C4-2B (cell line): Measurements from ENCODE around the gene SCPEP1.

Experiments used
- H3K27ac ChIP-seq: fragments of 450-650 bp; 2 replicates; pipeline ENCODE4 v1.5.1; 2017
- ZFX ChIP-seq: fragments of 450-650 bp; IDR thresholded peaks from 2 replicates; pipeline ENCODE4 v1.6.1; 2017
- TF ChIP-seq, protein P1 (sequence below): fragments of 450-650 bp; conservative IDR thresholded peaks from 2 replicates; pipeline ENCODE4 v1.5.1; 2017; ENCODE audit warnings: mild to moderate bottlenecking

Gene SCPEP1

DNA sequence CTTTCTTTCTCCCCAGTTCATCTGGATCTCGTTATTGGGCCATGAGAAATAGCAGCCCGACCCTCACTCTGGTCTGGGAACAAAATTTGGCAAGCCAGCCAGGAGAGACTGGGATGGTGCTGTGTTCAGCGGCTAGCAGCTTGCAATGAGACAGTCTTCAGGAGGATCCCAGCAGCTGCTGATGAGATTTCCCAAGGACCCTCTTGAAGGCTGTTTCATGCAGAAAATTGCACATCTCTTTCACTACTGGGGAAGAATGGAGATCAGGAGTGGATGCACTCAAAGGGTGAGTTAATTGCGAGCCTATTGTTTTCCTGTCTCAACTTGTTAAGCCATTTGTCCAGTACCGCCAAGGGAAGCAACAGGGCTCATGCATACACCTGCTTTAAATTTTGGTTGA lies 11.6 kb upstream of the SCPEP1 start:
- H3K27ac ChIP-seq = no peak overlapping the region
- TF ChIP-seq, protein P1, sequence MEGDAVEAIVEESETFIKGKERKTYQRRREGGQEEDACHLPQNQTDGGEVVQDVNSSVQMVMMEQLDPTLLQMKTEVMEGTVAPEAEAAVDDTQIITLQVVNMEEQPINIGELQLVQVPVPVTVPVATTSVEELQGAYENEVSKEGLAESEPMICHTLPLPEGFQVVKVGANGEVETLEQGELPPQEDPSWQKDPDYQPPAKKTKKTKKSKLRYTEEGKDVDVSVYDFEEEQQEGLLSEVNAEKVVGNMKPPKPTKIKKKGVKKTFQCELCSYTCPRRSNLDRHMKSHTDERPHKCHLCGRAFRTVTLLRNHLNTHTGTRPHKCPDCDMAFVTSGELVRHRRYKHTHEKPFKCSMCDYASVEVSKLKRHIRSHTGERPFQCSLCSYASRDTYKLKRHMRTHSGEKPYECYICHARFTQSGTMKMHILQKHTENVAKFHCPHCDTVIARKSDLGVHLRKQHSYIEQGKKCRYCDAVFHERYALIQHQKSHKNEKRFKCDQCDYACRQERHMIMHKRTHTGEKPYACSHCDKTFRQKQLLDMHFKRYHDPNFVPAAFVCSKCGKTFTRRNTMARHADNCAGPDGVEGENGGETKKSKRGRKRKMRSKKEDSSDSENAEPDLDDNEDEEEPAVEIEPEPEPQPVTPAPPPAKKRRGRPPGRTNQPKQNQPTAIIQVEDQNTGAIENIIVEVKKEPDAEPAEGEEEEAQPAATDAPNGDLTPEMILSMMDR = no peak
- no peak for TF ChIP-seq ZFX

DNA sequence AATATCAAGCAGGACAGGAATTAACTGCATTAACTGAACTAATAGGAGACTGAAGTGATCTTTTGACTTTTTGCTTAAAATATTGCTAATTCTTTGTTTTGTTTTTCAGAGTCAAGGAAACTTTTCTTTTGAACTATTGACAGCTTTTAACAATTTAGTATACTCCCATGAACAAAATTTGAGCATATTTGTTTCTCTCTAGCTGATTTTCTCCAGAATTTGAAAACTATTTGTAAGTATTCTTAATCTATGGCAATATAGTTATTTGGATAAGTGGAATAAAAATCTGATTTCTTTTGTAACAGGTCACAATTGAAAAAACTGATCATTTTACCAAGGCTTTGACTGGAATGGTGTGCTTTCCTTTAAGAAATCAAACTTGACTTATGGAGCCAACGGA lies 7.0 kb upstream of the SCPEP1 start:
- no peak overlapping the region for H3K27ac ChIP-seq
- TF ChIP-seq, protein P1 = no peak
- no peak for TF ChIP-seq ZFX

DNA sequence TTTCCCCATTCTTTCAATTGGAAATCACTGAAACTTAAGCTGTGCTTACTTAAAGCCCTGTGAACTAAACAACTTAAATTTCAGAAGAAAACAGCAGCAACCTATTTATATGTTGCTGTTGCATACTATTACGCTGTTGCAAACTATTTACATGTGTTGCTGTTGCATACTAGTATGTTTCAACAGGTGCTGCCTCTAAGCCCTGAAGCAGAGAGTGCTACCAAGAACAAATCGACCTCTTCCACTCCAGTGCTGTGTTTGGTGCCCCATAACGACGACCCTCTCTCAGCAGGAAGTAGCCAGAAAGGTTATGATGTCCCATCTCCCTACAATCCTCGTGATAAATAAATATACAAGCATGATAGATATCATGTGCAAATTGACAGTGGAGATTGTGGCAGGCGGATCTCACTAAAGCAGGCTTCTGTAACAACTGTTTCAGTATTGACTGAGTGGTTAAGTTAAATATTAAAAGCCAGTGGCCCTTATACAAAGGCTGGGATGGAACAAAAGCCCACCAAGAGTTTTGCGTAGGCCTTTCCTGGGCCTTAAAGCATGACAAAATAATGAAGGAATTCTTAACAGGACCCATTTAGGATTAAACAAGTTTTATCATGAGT lies 5.7 kb upstream of the SCPEP1 start:
- no peak for TF ChIP-seq ZFX
- TF ChIP-seq, protein P1 = no peak
- H3K27ac ChIP-seq = no peak overlapping the region

DNA sequence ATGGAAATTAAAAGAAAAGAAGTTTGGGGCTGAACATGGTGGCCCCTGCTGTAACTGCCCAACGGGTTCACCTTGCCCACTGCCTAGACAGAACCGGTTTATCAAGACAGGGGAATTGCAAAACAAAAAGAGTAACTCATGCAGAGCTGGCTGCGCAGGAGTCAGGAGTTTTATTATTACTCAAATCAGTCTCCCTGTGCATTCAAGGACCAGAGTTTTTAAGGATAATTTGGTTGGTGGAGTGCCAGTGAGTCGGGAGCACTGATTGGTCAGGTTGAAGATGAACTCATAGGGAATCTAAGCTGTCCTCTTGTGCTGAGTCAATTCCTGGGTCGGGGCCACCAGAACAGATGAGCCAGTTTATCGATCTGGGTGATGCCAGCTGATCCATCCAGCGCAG lies 4.4 kb upstream of the SCPEP1 start:
- H3K27ac ChIP-seq = no peak overlapping the region
- TF ChIP-seq ZFX = no peak
- TF ChIP-seq, protein P1 = no peak

DNA sequence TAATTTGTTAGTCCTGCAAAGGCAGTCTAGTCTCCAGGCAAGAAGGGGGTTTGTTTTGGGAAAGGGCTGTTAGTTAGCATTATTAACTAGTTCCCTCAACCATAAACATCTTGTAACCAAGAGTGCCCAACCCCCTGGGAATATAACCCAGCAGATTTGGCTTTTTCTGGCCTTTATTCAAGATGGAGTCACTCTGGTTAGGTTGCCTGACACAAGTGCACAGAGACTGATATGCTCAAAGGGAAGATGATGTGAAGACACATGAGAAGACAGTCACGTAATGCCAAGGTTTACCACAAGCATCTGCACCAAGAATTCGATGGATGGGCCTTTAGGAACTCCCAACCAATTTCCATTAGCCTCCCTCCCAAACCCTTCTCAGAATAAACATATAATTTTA lies 3.9 kb upstream of the SCPEP1 start:
- no peak overlapping the region for H3K27ac ChIP-seq
- TF ChIP-seq ZFX = no peak
- TF ChIP-seq, protein P1 = no peak

DNA sequence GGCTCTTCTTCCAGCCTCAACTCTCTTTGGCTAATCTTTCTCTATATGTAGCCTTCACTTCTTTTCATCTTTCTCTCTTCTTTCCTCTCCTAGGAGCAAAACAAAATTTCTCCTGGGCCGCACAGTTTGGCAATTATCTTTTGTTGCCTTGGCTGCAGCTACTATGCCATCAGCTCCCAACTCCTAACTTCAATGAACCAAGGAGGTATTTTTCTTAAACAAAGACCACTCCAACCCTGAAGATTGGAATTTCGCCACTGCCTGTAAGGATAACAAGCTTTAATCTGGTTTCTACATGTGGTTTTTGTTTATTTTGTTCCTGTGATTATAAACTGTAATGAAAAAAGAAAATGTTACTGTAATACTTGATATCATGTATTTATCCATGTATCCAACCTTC lies 2.3 kb upstream of the SCPEP1 start:
- TF ChIP-seq, protein P1 = no peak
- no peak for TF ChIP-seq ZFX
- H3K27ac ChIP-seq = no peak overlapping the region

DNA sequence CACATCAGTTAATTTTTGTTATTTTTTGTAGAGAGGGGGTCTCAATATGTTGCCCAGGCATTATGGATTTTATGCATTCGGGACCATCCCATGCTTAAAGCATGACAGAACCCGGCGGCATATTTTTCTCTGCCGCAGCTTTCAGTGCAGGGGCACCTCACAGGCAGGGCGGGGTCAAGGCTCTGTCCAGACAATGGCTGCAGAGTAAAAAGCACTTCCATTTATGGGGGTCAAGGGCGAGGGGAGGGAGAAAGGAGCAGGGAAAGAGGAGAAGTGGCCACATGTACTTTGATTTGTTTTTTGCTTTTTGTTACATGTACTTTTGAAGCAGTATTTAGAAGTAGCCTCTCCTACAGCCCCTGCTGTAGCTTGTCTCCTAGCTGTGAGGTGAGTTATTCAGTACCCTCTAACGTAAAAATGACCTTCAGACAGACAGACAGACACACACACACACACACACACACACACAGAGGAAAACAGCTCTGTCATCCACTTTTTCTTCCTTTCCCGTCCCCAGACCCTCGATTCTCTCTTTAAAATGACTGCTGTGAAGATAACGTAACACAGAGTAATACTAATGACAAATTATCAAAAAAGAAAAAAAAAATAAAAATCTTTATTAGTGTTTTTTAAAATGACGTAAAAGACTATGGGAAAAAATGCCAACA lies 856 bp upstream of the SCPEP1 start:
- TF ChIP-seq ZFX = no peak
- TF ChIP-seq, protein P1 = no peak
- no peak overlapping the region for H3K27ac ChIP-seq
